ENCODE results near the gene FARP1. TPM values are rescaled to one million over a fixed set of nuclear protein-coding genes. Genes with fewer than 3 reads are reported as not detected.

Gene FARP1
- total and polyA plus RNA-seq, 8 donors = 11.6 to 319 (median 70.3) TPM

DNA sequence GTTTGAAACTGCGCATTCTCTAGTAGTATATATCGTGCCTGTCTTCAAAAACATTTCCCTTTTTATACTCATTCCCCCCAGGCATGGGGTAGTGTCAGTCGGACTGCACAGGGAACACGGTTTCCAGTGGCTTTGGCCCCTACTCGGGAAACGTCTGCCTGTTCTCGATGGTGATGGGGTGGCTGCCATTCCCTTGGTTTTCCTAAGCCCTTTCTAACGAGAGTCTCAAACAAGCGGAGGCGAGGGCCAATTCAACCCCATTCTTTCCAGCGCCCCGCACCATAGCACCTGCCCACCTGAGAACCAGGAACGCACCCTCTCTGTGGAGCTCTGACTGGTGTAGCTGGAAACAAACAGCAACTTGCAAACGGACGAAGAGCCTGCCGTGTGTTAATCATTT lies 306.4 kb downstream of the FARP1 start:
- Histone ChIP-seq H3K27ac (peak overlapping the region in 3 of 5 donors; percentile 62 to 76 (median 67)), H3K9me3 (no peaks in the 10 kb centered on the region), H3K4me1 (peaks cover 6 to 51% (median 29%) of the 10 kb centered on the region in 4 donors), H3K27me3 (no peaks in the 10 kb centered on the region), H3K36me3 (peaks cover 31 to 84% (median 64%) of the 10 kb centered on the region in 4 donors), H3K4me3 (no peak overlapping the region)
- 83 to 90% (median 89%) methylated on average over 16 of the region's 16 CpGs for WGBS, 5 donors
- DNase-seq = no peak
- intact Hi-C loops (cut with DNase I; ENCODE audit: low total_unique reads) = loop anchor here (5.0 kb wide), 1 partner anchor 208 kb away; no protein-coding TSS in a partner anchor
- TF ChIP-seq, protein P1, sequence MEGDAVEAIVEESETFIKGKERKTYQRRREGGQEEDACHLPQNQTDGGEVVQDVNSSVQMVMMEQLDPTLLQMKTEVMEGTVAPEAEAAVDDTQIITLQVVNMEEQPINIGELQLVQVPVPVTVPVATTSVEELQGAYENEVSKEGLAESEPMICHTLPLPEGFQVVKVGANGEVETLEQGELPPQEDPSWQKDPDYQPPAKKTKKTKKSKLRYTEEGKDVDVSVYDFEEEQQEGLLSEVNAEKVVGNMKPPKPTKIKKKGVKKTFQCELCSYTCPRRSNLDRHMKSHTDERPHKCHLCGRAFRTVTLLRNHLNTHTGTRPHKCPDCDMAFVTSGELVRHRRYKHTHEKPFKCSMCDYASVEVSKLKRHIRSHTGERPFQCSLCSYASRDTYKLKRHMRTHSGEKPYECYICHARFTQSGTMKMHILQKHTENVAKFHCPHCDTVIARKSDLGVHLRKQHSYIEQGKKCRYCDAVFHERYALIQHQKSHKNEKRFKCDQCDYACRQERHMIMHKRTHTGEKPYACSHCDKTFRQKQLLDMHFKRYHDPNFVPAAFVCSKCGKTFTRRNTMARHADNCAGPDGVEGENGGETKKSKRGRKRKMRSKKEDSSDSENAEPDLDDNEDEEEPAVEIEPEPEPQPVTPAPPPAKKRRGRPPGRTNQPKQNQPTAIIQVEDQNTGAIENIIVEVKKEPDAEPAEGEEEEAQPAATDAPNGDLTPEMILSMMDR (IDR thresholded peaks at IDR 0.05) = no peak
- no peak for TF ChIP-seq EP300 (IDR thresholded peaks at IDR 0.05)
- TF ChIP-seq POLR2AphosphoS5 (IDR thresholded peaks at IDR 0.05) = no peak
- no peak for TF ChIP-seq POLR2A (IDR thresholded peaks at IDR 0.05)

DNA sequence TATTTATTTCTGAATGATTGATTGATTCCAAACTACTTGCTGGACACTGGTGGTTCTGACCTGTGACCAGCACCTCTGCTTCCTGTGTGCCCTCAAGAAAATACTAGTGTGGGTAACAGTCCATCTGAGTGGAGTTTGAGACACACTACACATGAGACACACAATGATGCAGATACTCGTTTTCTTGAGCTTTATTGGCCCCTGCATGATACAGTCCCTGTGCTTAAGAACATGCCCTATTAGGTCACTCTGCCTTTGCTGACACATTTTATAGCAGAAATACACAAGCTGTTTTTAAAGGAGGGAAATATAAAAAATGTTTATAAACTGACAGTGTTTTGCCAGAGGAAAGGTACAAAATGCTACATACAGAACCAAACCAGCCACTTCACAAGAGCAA lies 307.1 kb downstream of the FARP1 start:
- intact Hi-C loops (cut with DNase I; ENCODE audit: low total_unique reads) = no loop called here
- no peaks in the 10 kb centered on the region for H3K9me3 ChIP-seq
- TF ChIP-seq, protein P1 (IDR thresholded peaks at IDR 0.05) = no peak
- no peak for TF ChIP-seq EP300 (IDR thresholded peaks at IDR 0.05)
- no peak for TF ChIP-seq POLR2AphosphoS5 (IDR thresholded peaks at IDR 0.05)
- no peak for TF ChIP-seq POLR2A (IDR thresholded peaks at IDR 0.05)
- H3K27me3 ChIP-seq = no peaks in the 10 kb centered on the region
- H3K4me3 ChIP-seq = no peak overlapping the region
- WGBS, 5 donors = 29 to 63% (median 52%) methylated on average over 1 of the region's 1 CpG
- H3K4me1 ChIP-seq = peaks cover 11 to 56% (median 35%) of the 10 kb centered on the region in 4 donors
- peak overlapping the region in 4 of 5 donors; percentile 55 to 76 (median 64) for H3K27ac ChIP-seq
- no peak for DNase-seq
- peaks cover 31 to 81% (median 64%) of the 10 kb centered on the region in 4 donors for H3K36me3 ChIP-seq

DNA sequence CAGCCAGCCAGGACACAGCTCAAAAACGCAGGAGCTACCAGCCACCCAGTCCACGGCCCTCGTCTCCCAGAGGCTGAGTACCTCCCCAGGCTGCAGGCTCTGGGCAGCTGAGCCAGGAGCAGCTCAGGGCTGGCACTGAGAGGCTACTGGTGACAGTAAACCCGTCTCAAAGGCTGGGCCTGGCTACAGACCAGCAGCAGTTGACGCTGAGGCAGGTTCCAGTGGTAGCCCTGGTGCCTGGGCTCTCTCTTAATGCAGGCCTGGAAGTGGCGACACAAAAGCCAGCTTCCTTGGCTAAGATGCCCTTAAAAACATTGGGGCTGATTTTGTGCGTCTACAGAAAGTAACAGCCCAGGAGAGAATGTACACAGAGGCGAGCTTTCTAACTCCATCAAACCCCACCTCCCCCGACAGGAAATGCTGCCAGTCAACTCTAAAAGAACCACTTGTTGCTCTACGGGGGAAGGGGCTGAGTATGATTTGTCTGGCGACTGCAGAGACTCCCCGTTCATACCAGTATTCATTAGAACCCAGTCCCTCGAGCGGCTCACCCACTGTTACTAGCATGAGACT lies 307.7 kb downstream of the FARP1 start:
- H3K4me1 ChIP-seq = peaks cover 14 to 53% (median 32%) of the 10 kb centered on the region in 4 donors
- peak in 1 of 2 donors; percentile 44 for DNase-seq
- no peak overlapping the region for H3K4me3 ChIP-seq
- H3K9me3 ChIP-seq = no peaks in the 10 kb centered on the region
- H3K27me3 ChIP-seq = no peaks in the 10 kb centered on the region
- 58 to 73% (median 63%) methylated on average over 11 to 14 of the region's 14 CpGs for WGBS, 5 donors
- H3K27ac ChIP-seq = peak overlapping the region in 4 of 5 donors; percentile 45 to 76 (median 58)
- TF ChIP-seq POLR2AphosphoS5 (IDR thresholded peaks at IDR 0.05) (no peak), POLR2A (IDR thresholded peaks at IDR 0.05) (no peak), EP300 (IDR thresholded peaks at IDR 0.05) (no peak)
- TF ChIP-seq, protein P1 (IDR thresholded peaks at IDR 0.05) = no peak
- intact Hi-C loops (cut with DNase I; ENCODE audit: low total_unique reads) = no loop called here
- peaks cover 33 to 86% (median 69%) of the 10 kb centered on the region in 4 donors for H3K36me3 ChIP-seq

DNA sequence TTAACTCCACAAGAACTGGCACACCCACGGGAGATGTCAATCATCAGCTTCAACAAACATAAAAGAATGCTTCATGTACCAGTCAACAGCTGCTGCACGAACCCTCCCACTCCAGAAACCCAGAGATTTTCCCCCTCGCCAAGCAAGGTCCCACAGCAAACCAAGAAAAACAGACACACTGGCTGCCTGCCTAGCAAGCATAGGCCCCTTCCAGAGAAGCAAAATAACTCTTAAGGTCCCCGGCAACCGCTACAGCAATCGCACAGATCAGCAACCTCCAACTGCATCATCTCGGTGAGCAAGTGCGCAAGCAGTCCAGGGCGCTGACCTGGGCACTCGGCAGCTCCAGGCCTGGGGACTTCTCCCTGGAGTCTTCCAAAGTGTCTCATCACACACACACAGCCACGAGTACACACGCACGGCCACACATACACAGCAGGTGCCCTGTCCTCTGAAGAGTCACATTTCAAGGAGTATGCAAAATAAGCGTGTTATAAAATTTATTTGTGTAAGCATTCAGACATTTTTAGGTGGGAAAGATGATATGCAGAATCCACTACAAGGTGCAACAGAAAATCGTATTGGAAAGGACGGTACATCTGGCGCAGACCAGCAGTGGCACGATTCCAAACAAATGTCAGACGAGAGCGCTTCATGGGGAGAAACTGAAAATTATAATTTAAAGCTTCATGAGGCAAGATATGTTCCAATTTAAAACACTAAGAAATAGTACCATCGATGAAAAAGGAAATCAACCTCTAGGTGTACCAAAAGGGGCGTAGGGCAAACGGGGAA lies 309.0 kb downstream of the FARP1 start:
- peaks cover 43 to 89% (median 70%) of the 10 kb centered on the region in 4 donors for H3K36me3 ChIP-seq
- H3K27me3 ChIP-seq = no peaks in the 10 kb centered on the region
- H3K4me3 ChIP-seq = no peak overlapping the region
- peak in 1 of 3 donors; percentile 9 for TF ChIP-seq POLR2AphosphoS5 (IDR thresholded peaks at IDR 0.05)
- TF ChIP-seq POLR2A (IDR thresholded peaks at IDR 0.05) = no peak
- TF ChIP-seq, protein P1 (IDR thresholded peaks at IDR 0.05) = no peak
- no peak for TF ChIP-seq EP300 (IDR thresholded peaks at IDR 0.05)
- WGBS, 5 donors = 76 to 86% (median 79%) methylated on average over 23 of the region's 23 CpGs
- peak overlapping the region in 3 of 5 donors; percentile 45 to 76 (median 62) for H3K27ac ChIP-seq
- intact Hi-C loops (cut with DNase I; ENCODE audit: low total_unique reads) = no loop called here
- H3K4me1 ChIP-seq = peaks cover 14 to 49% (median 32%) of the 10 kb centered on the region in 4 donors
- H3K9me3 ChIP-seq = no peaks in the 10 kb centered on the region
- peak in 1 of 2 donors; percentile 72 for DNase-seq
